SU-DHL-6 (cell line): ENCODE data around the gene LRRC1.

Experiments used
- H2AFZ ChIP-seq: fragments of 200-600 bp; sonication (generic); 2 replicates; pipeline ENCODE4 v1.6.1; 2014; ENCODE audit warnings: low read depth, mild to moderate bottlenecking, moderate library complexity, mixed read lengths, antibody characterized with exemption, low read length; ENCODE audit not compliant: severe bottlenecking
- H3F3A ChIP-seq: fragments of 200-600 bp; shearing (Covaris generic); 2 replicates; pipeline ENCODE4 v1.6.0; 2016; ENCODE audit warnings: antibody characterized with exemption, mild to moderate bottlenecking; ENCODE audit not compliant: insufficient read depth
- H3K27ac ChIP-seq: fragments of 200-600 bp; sonication (generic); 2 replicates; pipeline ENCODE4 v1.5.1; 2016; ENCODE audit warnings: low read depth, mild to moderate bottlenecking, low read length, moderate library complexity, mixed read lengths
- H3K27me3 ChIP-seq: fragments of 200-600 bp; sonication (generic), shearing (Covaris generic); 2 replicates; pipeline ENCODE4 v1.6.0; 2014; ENCODE audit warnings: mild to moderate bottlenecking, low read length
- H3K36me3 ChIP-seq: fragments of 200-600 bp; sonication (generic); 2 replicates; pipeline ENCODE4 v1.6.1; 2014; ENCODE audit warnings: mild to moderate bottlenecking, low read length, mixed read lengths
- H3K4me2 ChIP-seq: fragments of 300-600, 200-600 bp; shearing (Covaris generic), sonication (generic); 2 replicates; pipeline ENCODE4 v1.6.0; 2014; ENCODE audit warnings: low read length, low read depth, mild to moderate bottlenecking; ENCODE audit not compliant: poor library complexity, severe bottlenecking
- H3K4me3 ChIP-seq: fragments of 200-600 bp; sonication (generic); 2 replicates; pipeline ENCODE4 v1.5.1; 2014; ENCODE audit warnings: antibody characterized with exemption, low read length, mild to moderate bottlenecking, mixed read lengths; ENCODE audit not compliant: insufficient read depth, poor library complexity, severe bottlenecking
- H3K79me2 ChIP-seq: fragments of 200-600 bp; sonication (generic); 2 replicates; pipeline ENCODE4 v1.6.1; 2014; ENCODE audit warnings: mild to moderate bottlenecking, low read length, moderate library complexity; ENCODE audit not compliant: insufficient read depth
- H3K9ac ChIP-seq: fragments of 200-600 bp; sonication (generic); 2 replicates; pipeline ENCODE4 v1.7.0; 2014; ENCODE audit warnings: mild to moderate bottlenecking, low read length
- H3K9me2 ChIP-seq: fragments of 200-600 bp; sonication (generic); replicated peaks from 2 replicates; pipeline ENCODE4 v1.6.1; 2014; ENCODE audit warnings: low read length; ENCODE audit not compliant: insufficient read depth
- H3K9me3 ChIP-seq: fragments of 200-600 bp; sonication (generic); 2 replicates; pipeline ENCODE4 v1.6.1; 2014; ENCODE audit warnings: low read length, mixed read lengths; ENCODE audit not compliant: insufficient read depth
- H4K20me1 ChIP-seq: fragments of 200-600 bp; sonication (generic); 2 replicates; pipeline ENCODE4 v1.6.1; 2014; ENCODE audit warnings: low read depth, mild to moderate bottlenecking, antibody characterized with exemption, low read length, moderate library complexity, mixed read lengths
- EZH2phosphoT487 ChIP-seq: fragments of 200-600 bp; sonication (generic), shearing (Covaris generic); conservative IDR thresholded peaks from 2 replicates; pipeline ENCODE4 v1.6.1; 2018; ENCODE audit warnings: mild to moderate bottlenecking, antibody characterized with exemption, low read length, moderate library complexity, mixed read lengths
- TF ChIP-seq, protein P1 (sequence below): fragments of 200-600 bp; sonication (generic); IDR thresholded peaks from one replicate; pipeline ENCODE4 v1.5.1; 2017; ENCODE audit warnings: antibody characterized with exemption, mild to moderate bottlenecking, low read length, moderate library complexity; ENCODE audit not compliant: insufficient read depth, poor library complexity, severe bottlenecking

LRRC1 gene

DNA sequence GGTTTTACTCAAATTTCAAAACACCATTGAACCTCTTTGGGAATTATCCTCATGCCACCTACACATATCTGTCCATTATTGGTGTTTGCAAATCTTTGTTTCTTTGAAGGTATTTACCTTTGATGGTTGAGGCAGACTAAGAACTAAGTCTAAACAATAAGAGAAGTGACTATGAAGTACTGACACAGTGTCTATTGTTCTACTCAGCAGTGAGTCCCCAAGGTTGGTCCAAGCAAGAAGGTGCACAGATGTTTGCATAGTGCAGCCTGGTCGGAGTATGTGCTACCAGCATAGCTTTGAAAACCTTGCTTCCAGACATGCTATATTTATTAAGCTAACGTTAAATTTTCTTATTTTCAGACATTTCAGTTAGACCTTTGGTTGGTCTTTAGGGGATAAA lies 19.5 kb downstream of the LRRC1 start:
- Histone ChIP-seq H3K79me2 (peaks cover 7% of the 10 kb centered on the region; the same call in 1 of the 2 replicates), H3K27ac (no peak overlapping the region), H4K20me1 (peaks cover 29% of the 10 kb centered on the region), H3K9me3 (no peaks in the 10 kb centered on the region), H3K9ac (no peak overlapping the region), H3F3A (peaks cover 7% of the 10 kb centered on the region), H3K9me2 (no peaks in the 10 kb centered on the region), H3K4me2 (no peak overlapping the region), H3K27me3 (no peaks in the 10 kb centered on the region), H3K36me3 (no peaks in the 10 kb centered on the region), H3K4me3 (no peak overlapping the region), H2AFZ (no peak overlapping the region)
- no peak for TF ChIP-seq EZH2phosphoT487

DNA sequence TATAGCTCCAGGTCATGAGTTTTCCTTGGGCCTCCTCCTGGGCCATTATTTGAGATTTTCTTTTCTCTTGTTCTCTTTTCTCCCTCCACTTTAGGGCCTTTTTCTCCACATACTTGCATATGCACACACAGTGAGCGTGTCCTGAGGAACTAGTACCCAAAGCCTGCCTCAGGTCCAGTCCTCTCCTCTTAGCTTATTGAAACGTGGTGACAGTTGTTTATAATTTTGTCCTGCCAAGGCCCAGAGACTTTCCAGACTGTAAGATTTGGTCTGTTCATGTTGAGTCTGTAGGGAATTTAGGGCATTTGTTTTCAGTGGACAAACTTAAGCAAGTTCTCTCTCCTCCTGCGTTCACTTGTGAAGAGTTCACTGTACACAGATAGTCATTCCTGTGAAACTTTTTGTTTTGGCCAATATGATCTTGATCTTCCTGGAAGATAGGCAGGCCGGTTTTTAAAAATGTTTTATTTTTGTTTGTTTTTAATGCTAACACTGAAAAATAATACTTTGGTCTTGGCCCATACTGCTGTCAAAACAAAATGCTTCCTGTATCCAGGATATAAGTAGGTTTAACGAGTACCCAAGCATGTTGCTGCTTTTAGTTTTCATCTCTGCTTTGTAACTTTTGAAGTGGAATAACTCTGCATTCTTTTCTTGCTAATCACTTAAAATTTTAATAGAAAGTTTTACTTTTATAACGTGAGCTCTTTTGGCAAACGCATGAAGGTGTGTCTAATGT lies 20.7 kb downstream of the LRRC1 start:
- no peak overlapping the region for H3K4me2 ChIP-seq
- H3F3A ChIP-seq, result peaks cover 7% of the 10 kb centered on the region
- H4K20me1 ChIP-seq, result peaks cover 33% of the 10 kb centered on the region
- H3K27me3 ChIP-seq, result no peaks in the 10 kb centered on the region
- no peak overlapping the region for H2AFZ ChIP-seq
- no peak overlapping the region for H3K9ac ChIP-seq
- no peak overlapping the region for H3K27ac ChIP-seq
- no peaks in the 10 kb centered on the region for H3K36me3 ChIP-seq
- peaks cover 7% of the 10 kb centered on the region; the same call in 1 of the 2 replicates for H3K79me2 ChIP-seq
- H3K4me3 ChIP-seq, result no peak overlapping the region
- no peaks in the 10 kb centered on the region for H3K9me3 ChIP-seq
- H3K9me2 ChIP-seq, result no peaks in the 10 kb centered on the region
- TF ChIP-seq, protein P1, sequence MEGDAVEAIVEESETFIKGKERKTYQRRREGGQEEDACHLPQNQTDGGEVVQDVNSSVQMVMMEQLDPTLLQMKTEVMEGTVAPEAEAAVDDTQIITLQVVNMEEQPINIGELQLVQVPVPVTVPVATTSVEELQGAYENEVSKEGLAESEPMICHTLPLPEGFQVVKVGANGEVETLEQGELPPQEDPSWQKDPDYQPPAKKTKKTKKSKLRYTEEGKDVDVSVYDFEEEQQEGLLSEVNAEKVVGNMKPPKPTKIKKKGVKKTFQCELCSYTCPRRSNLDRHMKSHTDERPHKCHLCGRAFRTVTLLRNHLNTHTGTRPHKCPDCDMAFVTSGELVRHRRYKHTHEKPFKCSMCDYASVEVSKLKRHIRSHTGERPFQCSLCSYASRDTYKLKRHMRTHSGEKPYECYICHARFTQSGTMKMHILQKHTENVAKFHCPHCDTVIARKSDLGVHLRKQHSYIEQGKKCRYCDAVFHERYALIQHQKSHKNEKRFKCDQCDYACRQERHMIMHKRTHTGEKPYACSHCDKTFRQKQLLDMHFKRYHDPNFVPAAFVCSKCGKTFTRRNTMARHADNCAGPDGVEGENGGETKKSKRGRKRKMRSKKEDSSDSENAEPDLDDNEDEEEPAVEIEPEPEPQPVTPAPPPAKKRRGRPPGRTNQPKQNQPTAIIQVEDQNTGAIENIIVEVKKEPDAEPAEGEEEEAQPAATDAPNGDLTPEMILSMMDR, result no peak
- no peak for TF ChIP-seq EZH2phosphoT487

DNA sequence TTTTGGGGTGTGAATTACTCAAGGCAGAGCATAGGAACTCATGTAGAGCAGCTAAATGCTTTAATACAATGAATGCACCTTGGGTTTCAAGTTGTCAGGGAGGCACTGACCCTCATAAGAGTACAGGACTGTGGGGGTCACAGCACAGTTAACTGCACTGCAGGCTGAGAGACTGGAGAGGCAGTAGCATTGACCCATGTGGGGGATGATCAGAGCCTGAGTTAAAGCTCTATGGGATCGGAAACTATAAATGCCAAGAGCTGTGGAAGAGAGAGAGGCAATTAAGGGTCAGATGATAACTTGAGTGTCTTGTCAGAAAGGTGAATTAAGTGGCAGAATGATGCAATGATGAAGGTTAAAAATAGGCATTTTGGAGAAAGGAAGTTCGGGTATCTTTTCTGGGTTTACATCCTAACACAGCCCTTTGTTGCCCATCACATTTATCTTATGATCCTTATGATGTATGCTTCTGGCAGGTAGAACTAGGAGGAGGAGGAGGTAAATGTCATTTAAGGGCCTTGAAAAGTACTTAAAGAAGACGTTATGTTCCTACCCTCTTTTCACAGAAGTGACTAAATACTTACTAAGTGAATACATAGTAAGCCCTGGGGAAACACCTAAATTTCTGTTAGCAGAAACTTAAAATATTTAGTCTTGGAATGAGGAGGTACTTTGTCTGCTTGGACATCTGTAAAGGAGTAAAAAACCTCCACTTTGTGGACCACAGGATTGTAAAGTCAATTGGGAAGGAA lies 24.2 kb downstream of the LRRC1 start:
- H2AFZ ChIP-seq, result no peak overlapping the region
- no peak overlapping the region for H3K9ac ChIP-seq
- peaks cover 32% of the 10 kb centered on the region for H4K20me1 ChIP-seq
- H3F3A ChIP-seq, result peaks cover under 1% of the 10 kb centered on the region; the same call in 1 of the 2 replicates
- H3K79me2 ChIP-seq, result peaks cover 7% of the 10 kb centered on the region; the same call in 1 of the 2 replicates
- no peaks in the 10 kb centered on the region for H3K27me3 ChIP-seq
- TF ChIP-seq EZH2phosphoT487, result no peak
- TF ChIP-seq, protein P1, result no peak
- H3K4me3 ChIP-seq, result no peak overlapping the region
- H3K36me3 ChIP-seq, result no peaks in the 10 kb centered on the region
- no peaks in the 10 kb centered on the region for H3K9me2 ChIP-seq
- no peak overlapping the region for H3K4me2 ChIP-seq
- no peaks in the 10 kb centered on the region for H3K9me3 ChIP-seq
- no peak overlapping the region for H3K27ac ChIP-seq
